ENCODE measurements around the gene CLASP2.

- TF ChIP-seq, protein P1, sequence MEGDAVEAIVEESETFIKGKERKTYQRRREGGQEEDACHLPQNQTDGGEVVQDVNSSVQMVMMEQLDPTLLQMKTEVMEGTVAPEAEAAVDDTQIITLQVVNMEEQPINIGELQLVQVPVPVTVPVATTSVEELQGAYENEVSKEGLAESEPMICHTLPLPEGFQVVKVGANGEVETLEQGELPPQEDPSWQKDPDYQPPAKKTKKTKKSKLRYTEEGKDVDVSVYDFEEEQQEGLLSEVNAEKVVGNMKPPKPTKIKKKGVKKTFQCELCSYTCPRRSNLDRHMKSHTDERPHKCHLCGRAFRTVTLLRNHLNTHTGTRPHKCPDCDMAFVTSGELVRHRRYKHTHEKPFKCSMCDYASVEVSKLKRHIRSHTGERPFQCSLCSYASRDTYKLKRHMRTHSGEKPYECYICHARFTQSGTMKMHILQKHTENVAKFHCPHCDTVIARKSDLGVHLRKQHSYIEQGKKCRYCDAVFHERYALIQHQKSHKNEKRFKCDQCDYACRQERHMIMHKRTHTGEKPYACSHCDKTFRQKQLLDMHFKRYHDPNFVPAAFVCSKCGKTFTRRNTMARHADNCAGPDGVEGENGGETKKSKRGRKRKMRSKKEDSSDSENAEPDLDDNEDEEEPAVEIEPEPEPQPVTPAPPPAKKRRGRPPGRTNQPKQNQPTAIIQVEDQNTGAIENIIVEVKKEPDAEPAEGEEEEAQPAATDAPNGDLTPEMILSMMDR (IDR thresholded peaks at IDR 0.05; ENCODE audit: low read length): no peak
- no peak for TF ChIP-seq EZH2 (optimal IDR thresholded peaks at IDR 0.05; ENCODE audit: low read depth, low read length)
- no peak for TF ChIP-seq EZH2phosphoT487 (IDR thresholded peaks at IDR 0.05; ENCODE audit: low read length)
Measured at GRCh38 chr3:33687406-33688010, 30.5 kb downstream of the CLASP2 start.

All from MM.1S (cell line).